PC-9 (cell line): ENCODE results near the gene OR10H4.

ENCODE experiments used
- EZH2 ChIP-seq: fragments of 200-600 bp; sonication (generic); IDR thresholded peaks from 2 replicates; pipeline ENCODE4 v1.8.0; 2017; ENCODE audit warnings: antibody characterized with exemption, low read depth
- TF ChIP-seq, protein P1 (sequence below): fragments of 200-600 bp; sonication (generic); conservative IDR thresholded peaks from 2 replicates; pipeline ENCODE4 v1.6.1; 2017; ENCODE audit warnings: mixed run types, antibody characterized with exemption, mild to moderate bottlenecking, moderate library complexity

- TF ChIP-seq, protein P1, sequence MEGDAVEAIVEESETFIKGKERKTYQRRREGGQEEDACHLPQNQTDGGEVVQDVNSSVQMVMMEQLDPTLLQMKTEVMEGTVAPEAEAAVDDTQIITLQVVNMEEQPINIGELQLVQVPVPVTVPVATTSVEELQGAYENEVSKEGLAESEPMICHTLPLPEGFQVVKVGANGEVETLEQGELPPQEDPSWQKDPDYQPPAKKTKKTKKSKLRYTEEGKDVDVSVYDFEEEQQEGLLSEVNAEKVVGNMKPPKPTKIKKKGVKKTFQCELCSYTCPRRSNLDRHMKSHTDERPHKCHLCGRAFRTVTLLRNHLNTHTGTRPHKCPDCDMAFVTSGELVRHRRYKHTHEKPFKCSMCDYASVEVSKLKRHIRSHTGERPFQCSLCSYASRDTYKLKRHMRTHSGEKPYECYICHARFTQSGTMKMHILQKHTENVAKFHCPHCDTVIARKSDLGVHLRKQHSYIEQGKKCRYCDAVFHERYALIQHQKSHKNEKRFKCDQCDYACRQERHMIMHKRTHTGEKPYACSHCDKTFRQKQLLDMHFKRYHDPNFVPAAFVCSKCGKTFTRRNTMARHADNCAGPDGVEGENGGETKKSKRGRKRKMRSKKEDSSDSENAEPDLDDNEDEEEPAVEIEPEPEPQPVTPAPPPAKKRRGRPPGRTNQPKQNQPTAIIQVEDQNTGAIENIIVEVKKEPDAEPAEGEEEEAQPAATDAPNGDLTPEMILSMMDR, result no peak
- TF ChIP-seq EZH2, result no peak
Measured at GRCh38 chr19:15935167-15935702, 13.6 kb upstream of the OR10H4 start.
